Activated gamma-delta T cell treated with anti-CD3 and anti-CD28 coated beads, Interleukin-2, amount 50 U/mL, for 16 hours (primary cell): ENCODE results near the gene SZT2.

Experiments
- DNase-seq: peaks from one replicate; pipeline ENCODE4 v3.0.0-alpha.2; 2020; ENCODE audit warnings: low read depth

Gene SZT2

DNA sequence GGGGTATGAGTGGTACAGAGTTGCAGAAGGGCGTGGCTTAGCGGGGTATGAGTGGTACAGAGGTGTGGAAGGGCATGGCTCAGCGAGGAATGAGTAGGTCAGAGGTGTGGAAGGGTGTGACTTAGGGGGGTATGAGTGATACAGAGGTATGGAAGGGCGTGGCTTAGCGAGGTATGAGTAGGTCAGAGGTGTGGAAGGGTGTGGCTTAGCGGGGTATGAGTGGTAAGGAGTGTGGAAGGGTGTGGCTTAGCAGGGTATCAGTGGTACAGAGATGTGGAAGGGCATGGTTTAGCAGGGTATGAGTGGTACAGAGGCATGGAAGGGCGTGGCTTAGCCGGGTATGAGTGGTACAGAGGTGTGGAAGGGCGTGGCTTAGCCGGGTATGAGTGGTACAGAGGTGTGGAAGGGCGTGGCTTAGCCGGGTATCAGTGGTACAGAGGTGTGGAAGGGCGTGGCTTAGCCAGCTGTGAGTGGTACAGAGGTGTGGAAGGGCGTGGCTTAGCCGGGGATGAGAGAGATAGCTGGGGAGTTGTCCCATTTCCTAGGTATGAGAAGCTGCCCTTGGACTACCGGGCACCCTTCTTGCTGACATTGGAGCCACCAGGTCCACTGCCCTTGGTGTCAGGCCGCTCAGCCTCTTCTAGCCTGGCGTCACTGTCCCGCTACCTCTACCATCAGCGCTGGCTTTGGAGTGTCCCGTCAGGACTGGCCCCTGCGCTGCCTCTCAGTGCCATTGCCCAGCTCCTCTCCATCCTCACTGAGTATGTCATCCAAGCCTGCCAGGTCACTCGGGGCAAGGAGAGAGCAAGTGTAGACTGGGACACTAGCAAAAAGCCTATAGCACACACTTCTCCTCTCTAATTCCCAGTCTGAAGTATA is 34.2 kb downstream of the SZT2 start:
- DNase-seq, result no peak

GRCh38 chr1:43425045-43425444 is 35.3 kb downstream of the SZT2 start:
- no peak for DNase-seq

- DNase-seq, result no peak
These were observed 36.5 kb downstream of the SZT2 start for GRCh38 chr1:43426221-43426620.

DNA sequence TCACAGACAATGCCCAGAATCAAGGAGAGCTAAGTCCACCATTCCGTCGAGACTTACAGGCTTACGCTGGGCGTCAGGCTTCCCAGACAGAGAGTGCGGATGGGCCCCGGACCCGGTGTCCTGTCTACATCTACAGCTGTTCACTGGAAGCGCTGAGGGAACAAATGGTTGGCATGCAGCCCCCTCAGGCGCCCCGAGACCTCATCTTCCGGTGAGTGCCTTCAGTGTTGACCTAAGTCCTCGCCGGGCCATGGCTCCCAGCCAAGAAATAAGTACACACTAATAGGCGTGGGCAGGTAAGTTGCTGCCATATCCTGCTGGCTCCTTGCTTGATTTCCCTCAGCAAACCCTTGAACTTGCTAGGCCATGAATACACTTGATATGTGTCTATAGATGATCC is 37.8 kb downstream of the SZT2 start:
- no peak for DNase-seq

GRCh38 chr1:43427941-43428340 is 38.2 kb downstream of the SZT2 start:
- DNase-seq, result no peak

- DNase-seq, result no peak
These were observed 41.1 kb downstream of the SZT2 start for GRCh38 chr1:43430831-43431230.

DNA sequence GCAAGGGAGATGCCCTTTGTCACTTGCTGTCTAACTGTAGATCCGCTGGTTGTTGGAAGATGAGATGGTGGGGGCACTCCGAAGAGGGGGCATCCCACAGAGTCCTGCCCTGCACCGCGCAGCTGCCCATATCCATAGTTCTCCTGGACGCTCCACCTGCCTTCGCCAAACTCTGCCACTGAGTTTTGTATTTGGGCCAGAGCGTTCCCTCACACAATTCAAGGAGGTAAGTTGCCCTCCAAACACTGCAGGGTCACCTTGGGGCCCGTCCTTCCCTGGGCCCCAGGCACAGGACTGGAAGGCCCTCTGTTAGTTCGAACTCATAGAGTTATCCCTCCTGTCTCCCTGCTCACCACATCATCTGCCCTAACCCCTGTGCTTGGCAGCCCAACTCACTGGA is 42.0 kb downstream of the SZT2 start:
- no peak for DNase-seq

DNA sequence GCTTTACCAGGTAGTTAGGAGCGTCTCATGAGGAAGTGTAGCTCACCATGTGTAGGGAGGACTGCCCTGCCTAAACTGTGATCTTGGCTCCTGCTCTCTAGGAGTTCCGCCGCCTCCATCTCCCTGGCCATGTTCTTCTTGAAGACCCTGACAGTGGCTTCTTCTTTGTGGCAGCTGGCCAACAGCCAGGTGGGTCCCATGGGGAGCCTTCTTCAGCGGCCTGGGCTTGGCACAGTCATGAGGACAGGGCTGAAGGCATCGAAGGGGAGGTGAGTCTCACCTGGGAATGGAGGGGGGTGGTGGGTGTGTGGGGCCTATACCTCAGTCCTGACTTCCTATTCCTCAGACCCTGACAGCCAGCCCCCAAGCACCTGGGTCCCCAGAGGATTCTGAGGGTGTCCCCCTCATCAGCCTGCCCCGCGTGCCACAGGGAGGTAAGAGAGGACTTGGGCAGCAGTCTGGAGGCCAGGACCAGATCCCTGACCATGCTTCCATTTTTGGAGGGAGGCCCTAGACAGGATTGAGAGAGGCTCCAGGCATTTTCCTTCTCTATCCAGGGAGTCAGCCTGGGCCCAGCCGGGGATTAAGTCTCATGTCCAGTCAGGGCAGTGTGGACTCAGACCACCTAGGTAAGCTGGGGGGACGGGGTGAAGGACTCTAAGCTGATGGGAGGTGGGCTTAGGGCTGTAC is 42.6 kb downstream of the SZT2 start:
- no peak for DNase-seq

GRCh38 chr1:43432907-43433306 is 43.2 kb downstream of the SZT2 start:
- DNase-seq, result no peak

DNA sequence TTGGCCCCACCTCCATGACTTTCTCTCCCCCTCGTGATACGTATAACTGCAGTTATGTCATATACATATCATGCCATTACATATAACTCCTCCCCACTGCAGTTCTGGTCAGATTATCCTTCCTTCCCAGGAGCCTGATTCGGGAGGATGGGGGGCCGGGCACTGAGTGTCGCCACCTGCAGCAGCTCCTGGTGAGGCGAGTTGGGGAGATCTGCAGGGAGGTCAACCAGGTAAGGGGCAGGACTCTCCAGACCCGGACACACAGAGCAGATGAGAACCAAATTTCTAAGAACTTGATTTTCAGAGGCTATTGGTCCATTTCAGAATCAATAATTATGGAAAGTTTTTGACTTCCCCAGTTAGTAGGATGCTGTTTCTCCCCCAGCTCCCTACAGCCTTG is 44.6 kb downstream of the SZT2 start:
- no peak for DNase-seq

DNA sequence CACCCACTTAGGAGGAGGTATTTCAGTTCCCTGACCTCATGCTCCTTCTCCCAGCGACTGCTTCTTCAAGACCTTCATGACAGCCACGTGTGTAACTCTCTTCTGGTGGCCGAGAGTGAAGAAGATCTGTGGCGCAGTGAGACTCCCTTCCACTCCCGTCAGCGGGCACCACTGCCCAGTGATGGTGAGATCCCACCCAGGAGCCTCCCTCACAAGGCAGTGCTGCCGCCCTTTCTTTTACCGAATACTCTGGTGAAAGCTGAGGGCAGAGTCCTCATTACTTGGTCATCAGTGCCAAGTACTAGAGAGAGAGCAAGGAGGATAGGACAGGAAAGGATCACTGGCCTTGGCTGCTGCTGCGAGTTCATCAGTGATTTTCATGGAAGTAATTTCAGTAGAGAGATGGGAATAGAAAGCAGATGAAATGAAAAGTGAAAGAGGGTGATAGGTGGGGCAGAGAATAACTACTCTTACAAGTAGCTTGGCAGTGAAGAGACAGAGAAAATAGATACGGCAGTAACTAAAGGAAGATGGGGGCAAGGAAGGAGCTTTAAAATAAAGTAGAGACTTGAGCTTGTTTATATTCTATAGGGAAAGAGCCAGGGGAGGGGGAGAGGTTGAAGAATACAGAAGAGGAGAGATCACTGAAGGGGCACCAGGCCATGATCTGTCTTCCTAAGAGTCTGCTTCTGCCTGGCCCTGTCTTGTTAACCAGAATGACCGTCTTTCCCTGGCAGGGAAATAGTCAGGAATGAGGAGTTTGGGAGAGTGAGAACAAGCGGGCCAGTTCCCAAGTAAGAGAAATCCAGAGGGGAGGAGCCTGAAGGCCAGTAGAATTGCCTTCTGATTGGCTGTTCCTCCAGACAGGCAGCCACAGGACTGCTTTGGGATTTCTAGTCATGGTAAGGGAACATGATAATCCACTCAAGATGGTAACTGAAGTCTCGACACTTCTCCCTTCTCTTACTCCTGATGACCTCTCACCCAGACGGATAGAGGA is 45.7 kb downstream of the SZT2 start:
- DNase-seq, result no peak

DNA sequence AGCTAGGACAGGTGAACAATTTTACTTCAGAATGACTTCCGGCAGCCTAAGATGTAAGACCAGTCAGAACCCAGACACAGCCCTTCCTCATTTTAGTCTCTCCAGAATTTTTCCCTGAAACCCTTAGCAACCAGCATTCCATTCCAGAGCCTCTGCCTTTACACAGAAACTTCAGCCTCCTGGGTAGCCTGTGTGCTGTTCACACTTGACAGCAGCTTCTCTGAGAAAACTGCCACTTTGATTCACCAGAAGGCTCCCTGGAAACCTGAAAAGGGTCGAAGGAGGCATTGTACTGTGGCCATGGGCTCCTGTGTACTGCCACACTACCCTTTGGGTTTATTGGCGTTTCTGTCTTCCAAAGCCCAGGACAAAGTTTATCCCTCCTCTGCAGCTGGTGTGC is 46.7 kb downstream of the SZT2 start:
- DNase-seq, result no peak

- no peak for DNase-seq
These were observed 47.6 kb downstream of the SZT2 start for GRCh38 chr1:43437031-43437973.

DNA sequence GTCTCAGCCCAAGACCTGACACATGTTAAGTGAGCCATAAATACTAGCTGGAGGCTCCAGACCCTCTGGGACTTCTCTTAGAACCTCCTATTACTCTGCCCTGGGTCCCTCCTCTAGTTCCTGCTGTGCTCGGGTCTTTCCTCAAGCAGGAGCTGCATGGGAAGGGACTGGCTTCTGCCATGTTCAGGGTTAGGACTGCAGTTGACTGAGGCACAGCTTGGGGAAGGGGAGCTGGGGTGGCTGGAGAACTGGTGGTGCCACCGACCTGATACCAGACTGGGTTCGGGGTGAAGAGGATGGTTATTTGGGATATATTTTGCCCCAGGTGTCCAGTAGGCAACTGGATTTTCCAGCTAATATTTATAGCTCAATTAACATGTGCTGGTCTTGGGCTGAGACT is 48.3 kb downstream of the SZT2 start:
- no peak for DNase-seq

GRCh38 chr1:43438576-43438952 is 48.9 kb downstream of the SZT2 start:
- no peak for DNase-seq

- DNase-seq, result no peak
These were observed 49.4 kb downstream of the SZT2 start for GRCh38 chr1:43438953-43439581.

DNA sequence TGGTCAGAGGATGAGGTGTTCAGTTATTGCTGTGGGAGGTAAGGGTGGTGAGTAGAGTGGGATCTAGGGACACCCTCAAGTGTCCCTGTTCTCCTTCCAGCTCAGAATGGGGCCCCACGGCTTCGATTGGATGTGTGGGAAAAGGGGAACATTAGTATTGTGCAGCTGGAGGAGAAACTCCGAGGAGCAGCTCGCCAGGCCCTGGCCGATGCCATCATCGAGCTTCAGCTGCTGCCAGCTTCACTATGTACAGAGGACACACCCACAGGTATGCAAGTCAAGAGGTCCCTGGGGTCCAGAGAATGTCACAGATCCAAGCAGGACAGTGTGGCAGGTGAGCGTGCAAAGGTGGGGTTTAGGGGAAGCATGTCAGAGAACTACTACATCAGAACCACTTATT is 50.1 kb downstream of the SZT2 start:
- DNase-seq, result no peak

DNA sequence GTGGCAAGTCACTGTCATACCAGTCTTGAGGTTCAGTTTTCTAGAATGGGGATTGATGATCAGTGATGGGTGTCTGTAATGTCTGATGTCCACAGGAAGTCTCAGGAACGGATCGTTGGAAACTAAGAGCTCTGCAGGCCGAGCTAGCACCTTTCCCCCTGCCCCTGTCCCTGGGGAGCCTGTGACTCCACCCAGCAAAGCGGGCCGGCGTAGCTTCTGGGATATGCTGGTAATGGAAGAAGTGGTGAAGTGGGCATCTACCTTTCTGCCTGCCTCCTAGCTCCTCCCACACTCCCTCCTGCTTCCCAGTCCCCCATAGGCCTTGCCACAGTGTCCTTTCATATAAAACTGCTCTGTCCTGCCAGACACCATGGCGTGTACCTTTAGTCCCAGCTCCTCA is 50.7 kb downstream of the SZT2 start:
- no peak for DNase-seq

DNA sequence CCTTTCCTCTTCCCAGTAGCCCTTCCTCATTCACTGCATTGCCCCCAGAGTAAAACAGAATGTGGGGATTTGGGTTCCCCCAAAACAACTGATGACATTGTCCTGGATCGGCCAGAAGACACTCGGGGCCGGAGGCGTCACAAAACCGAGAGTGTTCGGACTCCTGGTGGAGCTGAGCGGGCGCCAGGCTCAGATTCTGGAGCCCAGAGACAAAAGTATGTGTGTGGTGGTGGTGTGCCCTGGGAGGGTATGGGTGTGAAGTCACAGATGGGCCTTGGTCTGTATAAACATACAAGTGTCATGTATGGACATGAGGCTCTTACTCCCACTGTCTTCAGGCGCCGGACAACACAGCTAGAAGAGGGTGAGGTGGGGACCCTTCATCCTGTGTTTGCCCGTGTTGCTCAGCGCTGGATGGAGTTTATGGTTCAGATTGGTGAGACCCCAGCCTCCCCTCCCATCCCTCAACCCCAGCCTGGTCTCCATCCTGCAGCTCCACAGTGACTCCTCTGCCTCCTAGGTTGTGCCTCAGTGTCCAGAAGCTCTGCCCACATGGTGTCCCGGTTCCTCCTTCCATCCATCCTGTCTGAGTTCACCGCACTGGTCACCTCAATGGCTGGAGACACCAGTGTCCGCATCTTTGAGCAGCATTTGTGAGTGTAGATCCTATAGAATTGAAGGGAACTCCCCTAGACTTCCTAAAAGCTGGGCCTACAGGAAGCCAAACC is 51.6 kb downstream of the SZT2 start:
- DNase-seq, result no peak
